Measurements from ENCODE around the gene MACROD2. TPM values are rescaled to one million over a fixed set of nuclear protein-coding genes. Genes with fewer than 3 reads are reported as not detected.

Gene MACROD2
- total RNA-seq, 1 donor from 2014 or later, result 3.5 TPM

DNA sequence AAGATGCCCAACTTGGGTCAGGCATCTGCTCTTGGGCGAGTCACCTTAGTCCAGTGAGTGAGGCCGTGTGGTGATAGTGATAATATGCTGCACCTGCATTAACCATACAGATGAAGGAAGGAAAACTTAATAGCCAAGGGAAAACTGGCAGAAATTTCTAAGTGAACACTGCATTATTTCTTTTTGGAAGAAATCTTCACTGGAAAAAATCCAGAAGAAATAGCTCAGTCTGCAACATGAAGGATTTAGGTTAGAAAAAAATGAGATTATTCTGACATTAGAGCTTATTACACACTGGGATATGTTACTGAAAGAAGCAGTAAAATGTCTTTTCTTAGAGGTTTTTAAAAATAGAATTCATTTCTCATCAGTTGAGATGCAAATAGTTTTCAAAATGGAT lies 1630.7 kb downstream of the MACROD2 start:
- H3K4me3 ChIP-seq, result no peak overlapping the region
- no peaks in the 10 kb centered on the region for H3K9me3 ChIP-seq
- H3K36me3 ChIP-seq, result no peaks in the 10 kb centered on the region
- intact Hi-C loops (cut with DNase I), result no loop called here
- no peak for DNase-seq (ENCODE audit: low spot score in 2 of 2)
- no peak overlapping the region for H3K27ac ChIP-seq
- TF ChIP-seq, protein P1, sequence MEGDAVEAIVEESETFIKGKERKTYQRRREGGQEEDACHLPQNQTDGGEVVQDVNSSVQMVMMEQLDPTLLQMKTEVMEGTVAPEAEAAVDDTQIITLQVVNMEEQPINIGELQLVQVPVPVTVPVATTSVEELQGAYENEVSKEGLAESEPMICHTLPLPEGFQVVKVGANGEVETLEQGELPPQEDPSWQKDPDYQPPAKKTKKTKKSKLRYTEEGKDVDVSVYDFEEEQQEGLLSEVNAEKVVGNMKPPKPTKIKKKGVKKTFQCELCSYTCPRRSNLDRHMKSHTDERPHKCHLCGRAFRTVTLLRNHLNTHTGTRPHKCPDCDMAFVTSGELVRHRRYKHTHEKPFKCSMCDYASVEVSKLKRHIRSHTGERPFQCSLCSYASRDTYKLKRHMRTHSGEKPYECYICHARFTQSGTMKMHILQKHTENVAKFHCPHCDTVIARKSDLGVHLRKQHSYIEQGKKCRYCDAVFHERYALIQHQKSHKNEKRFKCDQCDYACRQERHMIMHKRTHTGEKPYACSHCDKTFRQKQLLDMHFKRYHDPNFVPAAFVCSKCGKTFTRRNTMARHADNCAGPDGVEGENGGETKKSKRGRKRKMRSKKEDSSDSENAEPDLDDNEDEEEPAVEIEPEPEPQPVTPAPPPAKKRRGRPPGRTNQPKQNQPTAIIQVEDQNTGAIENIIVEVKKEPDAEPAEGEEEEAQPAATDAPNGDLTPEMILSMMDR (IDR thresholded peaks at IDR 0.05), result no peak
- H3K27me3 ChIP-seq, result no peaks in the 10 kb centered on the region
- no peaks in the 10 kb centered on the region for H3K4me1 ChIP-seq

DNA sequence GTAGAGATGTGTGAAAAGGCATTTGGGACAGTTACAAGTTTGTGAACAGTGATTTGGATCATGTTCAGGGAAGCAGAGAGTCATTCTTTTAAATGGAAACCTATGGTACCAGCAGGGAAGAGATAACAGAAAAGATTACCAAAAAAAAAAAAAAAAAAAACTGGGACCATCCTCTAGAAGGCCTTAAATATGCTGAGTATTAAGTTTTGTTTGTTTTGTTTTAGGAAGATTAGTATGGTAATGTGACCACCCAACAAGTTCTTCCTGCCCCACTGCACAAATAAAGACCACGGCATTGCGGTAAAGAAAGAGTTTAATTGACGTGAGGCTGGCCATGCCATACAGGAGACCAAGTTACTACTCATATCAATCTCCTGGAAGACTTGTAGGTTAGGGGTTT lies 1631.8 kb downstream of the MACROD2 start:
- Histone ChIP-seq H3K9me3 (no peaks in the 10 kb centered on the region), H3K27ac (no peak overlapping the region), H3K36me3 (no peaks in the 10 kb centered on the region), H3K4me1 (no peaks in the 10 kb centered on the region), H3K27me3 (no peaks in the 10 kb centered on the region), H3K4me3 (no peak overlapping the region)
- TF ChIP-seq, protein P1 (IDR thresholded peaks at IDR 0.05), result no peak
- intact Hi-C loops (cut with DNase I), result no loop called here
- no peak for DNase-seq (ENCODE audit: low spot score in 2 of 2)

DNA sequence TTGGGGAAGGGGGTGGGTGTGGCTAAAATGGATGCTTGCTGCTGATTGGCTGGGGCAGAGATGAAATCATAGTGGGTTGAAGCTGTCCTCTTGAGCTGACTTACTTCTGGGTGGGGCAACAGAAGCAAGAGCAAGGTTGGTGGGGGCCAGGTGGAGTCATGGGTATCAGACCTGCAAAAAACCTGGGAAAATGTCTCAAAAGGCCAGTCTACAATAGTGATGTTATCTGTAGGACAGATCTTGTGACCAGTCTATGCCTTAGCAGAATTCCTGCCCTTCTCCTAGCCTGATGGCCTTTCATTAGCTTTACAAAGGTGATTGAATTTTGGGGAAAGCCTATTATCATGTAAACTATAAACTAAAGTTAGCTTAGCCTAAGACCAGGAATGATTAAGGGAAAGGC lies 1632.2 kb downstream of the MACROD2 start:
- Histone ChIP-seq H3K4me3 (no peak overlapping the region), H3K4me1 (no peaks in the 10 kb centered on the region), H3K27ac (no peak overlapping the region), H3K27me3 (no peaks in the 10 kb centered on the region), H3K36me3 (no peaks in the 10 kb centered on the region), H3K9me3 (no peaks in the 10 kb centered on the region)
- TF ChIP-seq, protein P1 (IDR thresholded peaks at IDR 0.05), result no peak
- intact Hi-C loops (cut with DNase I), result no loop called here
- no peak for DNase-seq (ENCODE audit: low spot score in 2 of 2)

DNA sequence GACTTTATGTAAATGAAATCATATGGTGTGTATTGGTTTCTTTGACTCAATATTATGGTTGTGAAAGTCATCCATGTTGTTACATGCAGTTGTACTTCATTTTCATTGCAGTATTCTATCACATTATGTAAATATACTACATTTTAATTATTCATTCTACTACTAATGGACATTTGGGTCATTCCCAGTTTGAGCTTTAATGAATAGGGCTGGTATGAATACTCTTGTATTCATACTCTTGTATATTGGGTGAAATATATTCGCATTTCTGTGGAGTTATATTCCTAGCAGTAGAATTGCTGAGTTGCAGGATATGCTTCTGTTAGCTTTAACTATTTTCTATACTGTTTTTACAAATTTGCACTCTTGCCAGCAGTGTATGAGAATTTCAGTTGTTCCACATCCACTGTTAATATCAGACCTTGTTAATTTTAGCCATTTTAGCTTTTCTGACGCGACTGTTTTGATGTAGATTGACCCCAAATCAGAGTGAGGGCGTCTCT lies 1633.6 kb downstream of the MACROD2 start:
- Histone ChIP-seq H3K36me3 (no peaks in the 10 kb centered on the region), H3K4me3 (no peak overlapping the region), H3K9me3 (no peaks in the 10 kb centered on the region), H3K27me3 (no peaks in the 10 kb centered on the region), H3K27ac (no peak overlapping the region), H3K4me1 (no peaks in the 10 kb centered on the region)
- no peak for DNase-seq (ENCODE audit: low spot score in 2 of 2)
- intact Hi-C loops (cut with DNase I), result no loop called here
- TF ChIP-seq, protein P1 (IDR thresholded peaks at IDR 0.05), result no peak

DNA sequence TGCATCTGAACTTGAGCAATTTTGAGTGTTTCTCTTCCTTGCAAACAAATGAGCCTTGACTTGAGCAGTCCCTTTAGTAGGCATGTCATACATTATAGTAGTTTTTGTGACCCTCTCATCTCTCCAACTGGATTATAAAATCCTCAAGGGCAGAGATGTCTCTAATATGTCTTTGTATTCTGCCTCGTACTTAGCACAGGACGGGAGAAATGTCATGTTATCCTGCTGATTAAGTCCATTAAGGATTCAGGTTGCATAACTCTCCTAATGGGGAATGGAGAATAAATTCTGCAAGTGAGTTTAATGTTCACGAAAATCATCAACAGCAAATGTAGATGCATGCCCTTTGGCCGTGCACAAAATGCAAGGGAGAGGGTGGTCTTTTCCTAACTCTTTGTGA lies 1635.0 kb downstream of the MACROD2 start:
- H3K4me1 ChIP-seq, result no peaks in the 10 kb centered on the region
- H3K9me3 ChIP-seq, result no peaks in the 10 kb centered on the region
- TF ChIP-seq, protein P1 (IDR thresholded peaks at IDR 0.05), result no peak
- H3K4me3 ChIP-seq, result no peak overlapping the region
- no peaks in the 10 kb centered on the region for H3K36me3 ChIP-seq
- no peaks in the 10 kb centered on the region for H3K27me3 ChIP-seq
- no peak overlapping the region for H3K27ac ChIP-seq
- intact Hi-C loops (cut with DNase I), result no loop called here
- no peak for DNase-seq (ENCODE audit: low spot score in 2 of 2)

DNA sequence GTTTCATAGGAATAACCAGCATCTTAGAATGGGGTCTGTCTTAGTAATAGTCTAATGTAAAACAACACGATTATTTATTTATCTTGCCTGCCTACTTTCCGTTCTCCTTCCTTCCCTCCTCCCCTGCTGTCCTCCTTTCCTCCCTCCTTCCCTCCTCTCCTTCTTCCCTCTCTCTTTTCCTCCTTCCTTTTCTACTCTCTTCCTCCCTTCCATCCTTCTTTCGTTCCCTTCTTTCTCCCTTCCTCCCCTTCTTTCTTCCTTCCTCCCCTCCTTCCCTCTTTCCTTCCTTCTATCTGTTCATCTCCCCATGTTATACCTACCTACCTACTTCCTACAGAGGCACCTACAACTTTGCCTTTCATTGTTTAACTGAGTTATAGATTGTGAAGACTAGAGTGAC lies 1637.4 kb downstream of the MACROD2 start:
- Histone ChIP-seq H3K27ac (no peak overlapping the region), H3K36me3 (no peaks in the 10 kb centered on the region), H3K4me3 (no peak overlapping the region), H3K4me1 (no peaks in the 10 kb centered on the region), H3K27me3 (no peaks in the 10 kb centered on the region), H3K9me3 (no peaks in the 10 kb centered on the region)
- TF ChIP-seq, protein P1 (IDR thresholded peaks at IDR 0.05), result no peak
- intact Hi-C loops (cut with DNase I), result no loop called here
- no peak for DNase-seq (ENCODE audit: low spot score in 2 of 2)
